Panc1 (cell line): ENCODE measurements around the gene SLC41A3. TPM values are rescaled to one million over a fixed set of nuclear protein-coding genes. Genes with fewer than 3 reads are reported as not detected.

Experiments used
- ATAC-seq: fragments of 200-7000 bp; cut with Tn5 transposase; 2 replicates; pipeline ENCODE4 v1.9.1; 2020; ENCODE audit warnings: mild to moderate bottlenecking, moderate library complexity
- BruUV-seq: library from RNA; stranded (reverse); fragments of 400-500 nt; replicated peaks from 2 replicates; lab custom pipeline; 2021; lab: Mats Ljungman, UMichigan
- CTCF ChIA-PET: fragments of 300-600 bp; sonication (Branson Sonifier 250); formaldehyde crosslinking; loops from one replicate; lab custom pipeline; 2022; ENCODE audit warnings: antibody characterized with exemption; lab: Charles Lee
- POLR2A ChIA-PET: fragments of 300-600 bp; sonication (Branson Sonifier 250); formaldehyde crosslinking; loops from one replicate; lab custom pipeline; 2022; ENCODE audit warnings: antibody characterized with exemption; lab: Charles Lee
- DNase-seq: peaks from one replicate; pipeline ENCODE4 v3.0.0-alpha.2; 2010; ENCODE audit warnings: low read depth, low spot score
- H3K27ac ChIP-seq: 2 replicates; pipeline ENCODE4 v1.5.1; 2011; ENCODE audit warnings: mild to moderate bottlenecking, low read length, inconsistent platforms
- H3K27me3 ChIP-seq: fragments of 200-500 bp; sonication (Bioruptor generic); 2 replicates; pipeline ENCODE4 v1.6.0; 2014; ENCODE audit warnings: low read length, inconsistent platforms; ENCODE audit not compliant: control insufficient read depth, insufficient read depth
- H3K36me3 ChIP-seq: fragments of 200-500 bp; sonication (Bioruptor generic); 2 replicates; pipeline ENCODE4 v1.5.1; 2014; ENCODE audit warnings: inconsistent platforms, mild to moderate bottlenecking, low read length, moderate library complexity; ENCODE audit not compliant: control insufficient read depth, insufficient read depth
- H3K4me1 ChIP-seq: 2 replicates; pipeline ENCODE4 v1.5.1; 2011; ENCODE audit warnings: inconsistent platforms, mild to moderate bottlenecking, low read length, moderate library complexity; ENCODE audit not compliant: control insufficient read depth, insufficient read depth
- H3K4me3 ChIP-seq, 2 experiments: 2 replicates each; pipeline ENCODE4 v1.5.1; 2011 to 2012; ENCODE audit warnings: low read depth in 2 of 2, low read length in 2 of 2, mild to moderate bottlenecking in 2 of 2, inconsistent platforms in 1 of 2, moderate library complexity in 1 of 2
- H3K9me3 ChIP-seq: fragments of 200-500 bp; sonication (Bioruptor generic); 2 replicates; pipeline ENCODE4 v1.5.1; 2014; ENCODE audit warnings: low read depth, mild to moderate bottlenecking, inconsistent platforms, low read length, moderate library complexity; ENCODE audit not compliant: control insufficient read depth, insufficient read depth
- POLR2AphosphoS5 ChIP-seq: IDR thresholded peaks from 2 replicates; pipeline ENCODE4 v1.6.1; 2012; ENCODE audit warnings: mild to moderate bottlenecking, low read depth, low read length, moderate library complexity
- SIN3A ChIP-seq: IDR thresholded peaks from 2 replicates; pipeline ENCODE4 v1.6.1; 2012; ENCODE audit warnings: low read depth, mild to moderate bottlenecking, low read length, moderate library complexity, borderline replicate concordance; ENCODE audit not compliant: insufficient read depth
- TCF7L2 ChIP-seq: IDR thresholded peaks from 2 replicates; pipeline ENCODE4 v1.6.1; 2011; ENCODE audit warnings: mild to moderate bottlenecking, low read depth, low read length, inconsistent platforms
- in situ Hi-C: cut with HindIII; loops from 2 replicates; pipeline ENCODE4 v1.10.0; 2016; ENCODE audit warnings: low sequenced_read_pairs, low pct_unique_long_range_greater_than_20kb
- intact Hi-C: fragments of 100-400 bp; cut with micrococcal nuclease; formaldehyde crosslinking; loops from one replicate; pipeline ENCODE4 v1.10.0; 2022; ENCODE audit not compliant: unreplicated experiment
- total RNA-seq: library from RNA; stranded (reverse); gene quantifications from one replicate; pipeline ENCODE4 v1.2.1, GENCODE V29; 2021; ENCODE audit not compliant: unreplicated experiment
- TF ChIP-seq, protein P1 (sequence below), 2 experiments: IDR thresholded peaks; 2 replicates each; pipeline ENCODE4 v1.6.1; 2011 to 2012; ENCODE audit warnings: low read depth in 2 of 2, control low read depth in 1 of 2, low read length in 1 of 2, mild to moderate bottlenecking in 1 of 2, moderate library complexity in 1 of 2; ENCODE audit not compliant: insufficient read depth in 1 of 2
- TF ChIP-seq, protein P2 (sequence below): fragments of 450-650 bp; IDR thresholded peaks from 2 replicates; pipeline ENCODE4 v1.5.1; 2017; ENCODE audit warnings: mild to moderate bottlenecking

Gene SLC41A3
- total RNA-seq, 1 experiment from 2014 or later = 39.0 TPM

DNA sequence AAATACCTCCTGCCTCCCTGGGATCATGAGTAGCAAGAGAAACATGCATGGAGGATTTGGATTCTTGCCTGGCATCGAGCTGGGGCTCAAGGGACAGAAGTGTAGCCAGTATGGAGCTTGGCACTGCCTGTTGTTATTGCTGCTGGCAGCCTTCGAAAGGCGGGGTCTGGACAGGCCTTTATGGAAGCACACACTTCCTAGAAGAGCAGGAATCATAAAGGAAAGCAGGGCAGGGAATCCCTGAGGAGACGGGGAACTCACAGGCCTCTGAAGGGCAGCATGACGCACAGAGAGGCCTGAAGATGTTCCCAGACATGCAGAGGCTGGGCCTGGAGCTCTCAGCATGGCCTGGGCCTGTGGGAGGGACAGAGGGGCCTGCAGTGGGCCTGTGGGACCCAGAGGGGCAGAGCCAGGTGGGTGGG is 18.6 kb upstream of the SLC41A3 start:
- ChIA-PET CTCF (interaction anchor here (0.7 kb wide), 1 partner anchor 29 kb away, joined by 4 read pairs; no protein-coding TSS in a partner anchor), POLR2A (interaction anchor here (0.6 kb wide), 1 partner anchor 530 kb away, joined by 17 read pairs; no protein-coding TSS in a partner anchor)
- H3K4me1 ChIP-seq = no peaks in the 10 kb centered on the region
- H3K27ac ChIP-seq = no peak overlapping the region
- DNase-seq (no peak), ATAC-seq (no peak)
- intact Hi-C loops = no loop called here
- no peaks in the 10 kb centered on the region for H3K36me3 ChIP-seq
- in situ Hi-C loops = no loop called here
- TF ChIP-seq, protein P1, sequence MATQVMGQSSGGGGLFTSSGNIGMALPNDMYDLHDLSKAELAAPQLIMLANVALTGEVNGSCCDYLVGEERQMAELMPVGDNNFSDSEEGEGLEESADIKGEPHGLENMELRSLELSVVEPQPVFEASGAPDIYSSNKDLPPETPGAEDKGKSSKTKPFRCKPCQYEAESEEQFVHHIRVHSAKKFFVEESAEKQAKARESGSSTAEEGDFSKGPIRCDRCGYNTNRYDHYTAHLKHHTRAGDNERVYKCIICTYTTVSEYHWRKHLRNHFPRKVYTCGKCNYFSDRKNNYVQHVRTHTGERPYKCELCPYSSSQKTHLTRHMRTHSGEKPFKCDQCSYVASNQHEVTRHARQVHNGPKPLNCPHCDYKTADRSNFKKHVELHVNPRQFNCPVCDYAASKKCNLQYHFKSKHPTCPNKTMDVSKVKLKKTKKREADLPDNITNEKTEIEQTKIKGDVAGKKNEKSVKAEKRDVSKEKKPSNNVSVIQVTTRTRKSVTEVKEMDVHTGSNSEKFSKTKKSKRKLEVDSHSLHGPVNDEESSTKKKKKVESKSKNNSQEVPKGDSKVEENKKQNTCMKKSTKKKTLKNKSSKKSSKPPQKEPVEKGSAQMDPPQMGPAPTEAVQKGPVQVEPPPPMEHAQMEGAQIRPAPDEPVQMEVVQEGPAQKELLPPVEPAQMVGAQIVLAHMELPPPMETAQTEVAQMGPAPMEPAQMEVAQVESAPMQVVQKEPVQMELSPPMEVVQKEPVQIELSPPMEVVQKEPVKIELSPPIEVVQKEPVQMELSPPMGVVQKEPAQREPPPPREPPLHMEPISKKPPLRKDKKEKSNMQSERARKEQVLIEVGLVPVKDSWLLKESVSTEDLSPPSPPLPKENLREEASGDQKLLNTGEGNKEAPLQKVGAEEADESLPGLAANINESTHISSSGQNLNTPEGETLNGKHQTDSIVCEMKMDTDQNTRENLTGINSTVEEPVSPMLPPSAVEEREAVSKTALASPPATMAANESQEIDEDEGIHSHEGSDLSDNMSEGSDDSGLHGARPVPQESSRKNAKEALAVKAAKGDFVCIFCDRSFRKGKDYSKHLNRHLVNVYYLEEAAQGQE (IDR thresholded peaks at IDR 0.05; ENCODE audit: insufficient read depth in 1 of 2, low read depth in 2 of 2, low read length in 1 of 2) = no peak
- TF ChIP-seq TCF7L2 (no peak), SIN3A (no peak), POLR2AphosphoS5 (no peak)
- TF ChIP-seq, protein P2, sequence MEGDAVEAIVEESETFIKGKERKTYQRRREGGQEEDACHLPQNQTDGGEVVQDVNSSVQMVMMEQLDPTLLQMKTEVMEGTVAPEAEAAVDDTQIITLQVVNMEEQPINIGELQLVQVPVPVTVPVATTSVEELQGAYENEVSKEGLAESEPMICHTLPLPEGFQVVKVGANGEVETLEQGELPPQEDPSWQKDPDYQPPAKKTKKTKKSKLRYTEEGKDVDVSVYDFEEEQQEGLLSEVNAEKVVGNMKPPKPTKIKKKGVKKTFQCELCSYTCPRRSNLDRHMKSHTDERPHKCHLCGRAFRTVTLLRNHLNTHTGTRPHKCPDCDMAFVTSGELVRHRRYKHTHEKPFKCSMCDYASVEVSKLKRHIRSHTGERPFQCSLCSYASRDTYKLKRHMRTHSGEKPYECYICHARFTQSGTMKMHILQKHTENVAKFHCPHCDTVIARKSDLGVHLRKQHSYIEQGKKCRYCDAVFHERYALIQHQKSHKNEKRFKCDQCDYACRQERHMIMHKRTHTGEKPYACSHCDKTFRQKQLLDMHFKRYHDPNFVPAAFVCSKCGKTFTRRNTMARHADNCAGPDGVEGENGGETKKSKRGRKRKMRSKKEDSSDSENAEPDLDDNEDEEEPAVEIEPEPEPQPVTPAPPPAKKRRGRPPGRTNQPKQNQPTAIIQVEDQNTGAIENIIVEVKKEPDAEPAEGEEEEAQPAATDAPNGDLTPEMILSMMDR = no peak
- no peak overlapping the region for H3K4me3 ChIP-seq
- H3K9me3 ChIP-seq = no peaks in the 10 kb centered on the region
- H3K27me3 ChIP-seq = no peaks in the 10 kb centered on the region
- no TSS peak for BruUV-seq

DNA sequence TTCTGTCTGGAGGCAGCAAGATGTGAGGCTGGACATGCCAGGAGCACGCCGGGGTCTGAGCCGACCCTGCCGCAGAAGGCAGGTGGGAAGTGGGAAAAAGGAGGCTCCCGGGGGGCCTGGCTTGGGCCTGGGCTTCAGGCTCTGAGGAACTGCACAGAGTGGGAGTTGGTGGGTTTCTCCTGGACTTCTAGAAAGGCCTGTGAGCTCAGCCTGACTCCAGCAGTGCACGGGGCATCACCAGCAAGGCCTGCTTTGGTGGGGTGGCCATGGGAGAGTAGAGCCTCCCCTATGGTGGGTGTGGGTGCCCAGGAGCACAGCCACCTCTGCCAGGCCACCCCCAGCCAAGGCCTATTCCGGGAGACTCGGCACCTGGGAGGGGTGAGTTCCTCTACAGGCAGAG is 18.1 kb upstream of the SLC41A3 start:
- in situ Hi-C loops = no loop called here
- DNase-seq = no peak
- intact Hi-C loops = no loop called here
- no peaks in the 10 kb centered on the region for H3K9me3 ChIP-seq
- no peak for TF ChIP-seq TCF7L2
- TF ChIP-seq POLR2AphosphoS5 = no peak
- TF ChIP-seq, protein P2 = no peak
- no peak for TF ChIP-seq SIN3A
- TF ChIP-seq, protein P1 (IDR thresholded peaks at IDR 0.05; ENCODE audit: insufficient read depth in 1 of 2, low read depth in 2 of 2, low read length in 1 of 2) = no peak
- H3K4me3 ChIP-seq = no peak overlapping the region
- POLR2A ChIA-PET = no interaction called here
- no peaks in the 10 kb centered on the region for H3K36me3 ChIP-seq
- CTCF ChIA-PET = interaction anchor here (0.6 kb wide), 1 partner anchor 10 kb away, joined by 3 read pairs; no protein-coding TSS in a partner anchor
- no peak overlapping the region for H3K27ac ChIP-seq
- H3K4me1 ChIP-seq = no peaks in the 10 kb centered on the region
- no TSS peak for BruUV-seq
- no peaks in the 10 kb centered on the region for H3K27me3 ChIP-seq
- ATAC-seq = no peak
